Hair follicle dermal papilla cell (primary cell): ENCODE data around the gene PRRT3. TPM values are rescaled to one million over a fixed set of nuclear protein-coding genes. Genes with fewer than 3 reads are reported as not detected.

Source experiments
- small RNA-seq: library from RNA; depleted of rRNA; stranded (forward); fragments of <200 nt; gene quantifications from one replicate; pipeline ENCODE3, GENCODE V24; 2012
- total RNA-seq: library from RNA; depleted of rRNA; stranded (reverse); fragments of >200 nt; gene quantifications from 2 replicates; pipeline ENCODE4 v1.2.3, GENCODE V29; 2012

PRRT3 gene
- 4.9 and 6.0 TPM in 2 replicates for total RNA-seq

DNA sequence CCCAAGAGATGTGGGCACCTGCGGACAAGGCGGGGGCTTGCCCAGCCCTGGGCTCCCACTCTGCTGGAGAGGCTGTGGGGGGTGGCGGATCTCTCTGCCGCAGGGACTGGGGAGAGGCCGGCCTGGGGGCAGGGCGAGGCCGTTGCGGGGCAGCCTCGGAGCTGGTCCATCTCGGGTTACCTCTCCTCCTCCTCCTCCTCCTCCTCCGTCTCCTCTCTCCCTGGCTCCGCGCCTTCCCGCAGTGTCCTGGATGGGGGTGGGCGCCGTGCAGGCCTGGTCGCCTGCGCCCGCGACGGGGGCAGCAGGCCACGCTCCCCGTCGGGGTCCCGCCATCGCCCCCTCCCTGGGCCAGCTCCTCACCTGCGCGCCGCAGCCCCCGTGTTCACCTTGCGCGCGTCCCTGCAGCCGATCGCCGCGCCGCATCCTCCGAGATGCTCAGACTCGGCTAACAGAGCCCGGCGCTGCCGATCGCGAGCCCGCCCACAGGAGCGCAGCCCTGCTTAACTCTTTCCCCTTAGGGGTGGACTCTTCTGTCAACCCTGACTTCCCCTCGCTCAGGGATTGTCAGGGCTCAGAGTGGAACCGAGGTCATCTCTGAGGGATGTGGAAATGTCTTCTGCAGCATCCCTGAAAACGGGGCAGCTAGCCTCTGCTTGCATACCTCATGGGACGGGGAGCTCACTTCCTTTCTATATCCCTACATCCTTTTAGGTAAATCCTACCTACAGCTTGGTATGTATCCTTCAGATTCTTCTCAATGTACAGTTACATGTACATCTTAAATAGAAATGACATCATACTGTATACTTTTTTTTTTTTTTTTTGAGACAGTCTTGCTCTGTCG, at the start of gene PRRT3:
TSS of gene PRRT3 (minus strand) at position 447 of the 844 bp plus-strand sequence. CDS start 2,293 bp downstream, outside the sequence.

DNA sequence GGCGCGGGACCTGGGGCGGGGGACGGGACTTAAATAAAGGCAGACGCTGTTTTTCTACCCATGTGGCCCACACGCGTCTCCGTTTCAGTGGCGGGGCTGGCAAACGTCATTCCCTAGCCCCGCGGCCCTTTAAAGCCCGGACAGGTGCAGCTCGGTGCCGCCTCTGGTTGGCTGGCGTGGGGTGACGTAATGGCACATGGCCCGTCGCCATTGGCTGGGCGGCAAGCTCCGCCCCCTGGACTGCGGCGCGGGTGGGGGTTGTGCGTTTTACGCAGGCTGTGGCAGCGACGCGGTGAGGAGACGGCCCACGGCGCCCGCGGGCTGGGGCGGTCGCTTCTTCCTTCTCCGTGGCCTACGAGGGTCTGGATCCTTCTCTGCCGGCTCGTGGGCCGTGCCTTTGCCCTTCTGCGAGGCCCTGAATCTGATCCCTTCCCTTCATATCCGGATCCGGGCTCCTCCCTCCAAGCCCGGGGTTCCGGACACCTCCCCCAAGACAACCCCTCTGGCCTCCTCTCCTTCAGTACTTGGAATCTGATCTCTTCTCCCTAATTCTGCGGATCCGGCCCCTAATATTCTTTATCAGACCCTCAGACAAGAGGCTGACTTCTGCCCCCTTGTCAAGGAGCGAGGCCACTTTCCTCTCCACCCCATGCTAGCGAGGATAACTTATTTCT, 18.5 kb downstream of the PRRT3 start, which contains the start of gene CRELD1:
TSS of gene CRELD1 (plus strand) at position 274 of the 674 bp plus-strand sequence. CDS start 605 bp downstream, outside the sequence.

DNA sequence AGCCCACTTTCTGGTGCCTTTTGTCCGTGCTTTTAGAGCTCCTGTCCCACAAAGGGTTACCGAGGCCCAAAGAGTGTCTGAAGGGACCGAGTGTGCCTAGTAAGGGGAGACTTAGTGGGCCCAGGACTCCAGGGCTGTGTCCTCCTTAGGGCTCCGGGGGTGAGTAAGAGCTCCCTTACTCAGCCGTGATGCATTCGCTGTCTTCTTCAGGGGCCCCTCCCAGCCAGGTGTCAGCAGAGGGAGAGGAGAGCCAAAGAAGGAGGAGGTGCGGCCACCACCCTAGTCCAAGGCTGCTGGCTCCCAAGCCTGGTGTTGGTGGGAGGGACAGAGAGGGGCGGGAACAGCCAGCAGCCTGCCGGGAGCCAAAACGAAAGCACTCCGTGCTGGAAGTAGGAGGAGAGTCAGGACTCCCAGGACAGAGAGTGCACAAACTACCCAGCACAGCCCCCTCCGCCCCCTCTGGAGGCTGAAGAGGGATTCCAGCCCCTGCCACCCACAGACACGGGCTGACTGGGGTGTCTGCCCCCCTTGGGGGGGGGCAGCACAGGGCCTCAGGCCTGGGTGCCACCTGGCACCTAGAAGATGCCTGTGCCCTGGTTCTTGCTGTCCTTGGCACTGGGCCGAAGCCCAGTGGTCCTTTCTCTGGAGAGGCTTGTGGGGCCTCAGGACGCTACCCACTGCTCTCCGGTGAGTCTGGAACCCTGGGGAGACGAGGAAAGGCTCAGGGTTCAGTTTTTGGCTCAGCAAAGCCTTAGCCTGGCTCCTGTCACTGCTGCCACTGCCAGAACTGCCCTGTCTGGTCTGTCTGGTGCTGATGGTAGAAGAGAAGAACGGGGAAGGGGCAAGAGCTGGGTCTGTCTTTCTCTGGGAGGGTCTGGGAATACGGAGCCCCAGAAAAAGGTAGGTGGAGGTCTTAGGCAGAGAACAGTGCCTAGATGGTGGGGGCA, 35.2 kb downstream of the PRRT3 start, which contains the start of gene IL17RC:
TSS of gene IL17RC (plus strand) at position 365 of the 947 bp plus-strand sequence. CDS start at position 583, 218 bp downstream.

DNA sequence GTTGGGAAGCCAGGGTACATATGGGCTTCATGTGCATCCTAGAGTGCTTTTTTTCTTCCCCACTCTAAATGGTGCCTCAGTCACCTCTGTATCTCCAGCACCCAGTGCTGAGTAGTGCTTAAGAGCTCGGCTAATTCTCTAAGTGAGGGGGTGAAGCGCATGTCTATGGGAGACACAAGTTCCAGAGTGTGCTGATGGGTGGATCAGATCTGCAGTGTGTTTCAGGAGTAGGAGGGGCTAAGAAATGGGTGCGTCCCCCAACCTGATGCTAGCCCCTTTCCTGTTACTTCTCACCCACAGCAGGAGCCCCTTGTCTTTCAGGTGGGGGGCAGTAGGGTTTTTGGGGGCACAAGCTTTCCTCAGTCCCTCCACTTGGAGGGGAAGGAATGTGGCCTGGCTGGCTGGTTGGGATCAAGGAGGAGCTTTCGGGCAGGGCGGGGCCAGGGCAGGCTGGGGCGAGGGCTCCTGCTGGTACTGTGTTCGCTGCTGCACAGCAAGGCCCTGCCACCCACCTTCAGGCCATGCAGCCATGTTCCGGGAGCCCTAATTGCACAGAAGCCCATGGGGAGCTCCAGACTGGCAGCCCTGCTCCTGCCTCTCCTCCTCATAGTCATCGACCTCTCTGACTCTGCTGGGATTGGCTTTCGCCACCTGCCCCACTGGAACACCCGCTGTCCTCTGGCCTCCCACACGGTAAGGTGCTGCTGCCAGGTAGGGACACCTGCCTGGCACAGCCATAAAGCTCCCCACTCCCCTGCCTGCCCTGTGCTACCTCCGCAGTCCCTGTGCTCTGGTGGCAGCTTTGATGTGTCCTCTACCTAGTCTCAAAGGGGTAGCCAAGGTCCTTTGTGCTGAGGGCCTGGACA, 49.6 kb downstream of the PRRT3 start, which contains the start of gene IL17RE:
TSS of gene IL17RE (plus strand) at position 477 of the 866 bp plus-strand sequence. CDS start at position 562, 85 bp downstream.

Small RNAs within 50 kb of the gene (small RNA-seq; reads per million reads assigned to genes)
- gene CYCSP10 (not detected), gene RNU6-882P (not detected)

Other genes starting within 250 kb of the PRRT3 start
- not detected in 2 replicates for gene CPNE9, start 248.6 kb downstream of the PRRT3 start, total RNA-seq
- gene BRPF1, start 220.7 kb downstream of the PRRT3 start, total RNA-seq: 25.6 and 27.0 TPM in 2 replicates
- 35.4 and 38.3 TPM in 2 replicates for gene OGG1, start 202.5 kb downstream of the PRRT3 start, total RNA-seq
- gene CAMK1, start 182.5 kb downstream of the PRRT3 start, total RNA-seq: 24.0 and 24.9 TPM in 2 replicates
- gene TADA3, start 159.9 kb downstream of the PRRT3 start, total RNA-seq: 94.1 and 96.5 TPM in 2 replicates
- gene ARPC4, start 159.3 kb downstream of the PRRT3 start, total RNA-seq: 190 and 236 TPM in 2 replicates
- 40.9 and 45.4 TPM in 2 replicates for gene TTLL3, start 142.1 kb downstream of the PRRT3 start, total RNA-seq
- 30.3 and 33.2 TPM in 2 replicates for gene RPUSD3, start 108.4 kb downstream of the PRRT3 start, total RNA-seq
- not detected in 2 replicates for gene CIDEC, start 72.2 kb downstream of the PRRT3 start, total RNA-seq
- 28.4 and 30.7 TPM in 2 replicates for gene JAGN1, start 61.8 kb downstream of the PRRT3 start, total RNA-seq
- 3.2 and 6.9 TPM in 2 replicates for gene IL17RE, start 49.6 kb downstream of the PRRT3 start, total RNA-seq
- 63.6 and 69.1 TPM in 2 replicates for gene IL17RC, start 35.3 kb downstream of the PRRT3 start, total RNA-seq
- gene CRELD1, start 18.6 kb downstream of the PRRT3 start, total RNA-seq: 20.1 and 29.8 TPM in 2 replicates
- 37.6 and 69.6 TPM in 2 replicates for gene EMC3, start 34.4 kb upstream of the PRRT3 start, total RNA-seq
- 3.4 and 4.6 TPM in 2 replicates for gene FANCD2, start 74.0 kb upstream of the PRRT3 start, total RNA-seq
- not detected in 2 replicates for gene FANCD2OS, start 155.8 kb upstream of the PRRT3 start, total RNA-seq
- gene BRK1, start 163.3 kb upstream of the PRRT3 start, total RNA-seq: 73.0 and 83.7 TPM in 2 replicates
- gene VHL, start 189.4 kb upstream of the PRRT3 start, total RNA-seq: 33.5 and 41.9 TPM in 2 replicates
- gene IRAK2, start 212.5 kb upstream of the PRRT3 start, total RNA-seq: 5.0 and 5.6 TPM in 2 replicates